Psoas muscle (tissue), 8 donors: ENCODE measurements around the gene MLNR. TPM values are rescaled to one million over a fixed set of nuclear protein-coding genes. Genes with fewer than 3 reads are reported as not detected.

Source experiments
- ATAC-seq, 4 donors: fragments of 200-7000 bp; cut with Tn5 transposase; one replicate each; pipeline ENCODE4 v1.9.1; 2020; ENCODE audit warnings: moderate library complexity in 3 of 4, mild to moderate bottlenecking in 2 of 4
- DNase-seq, 2 donors: peaks; one replicate each; pipeline ENCODE4 v3.0.0-alpha.2; 2020
- H3K27ac ChIP-seq: fragments of 200-600 bp; one replicate; pipeline ENCODE4 v1.8.0; 2022
- H3K27me3 ChIP-seq, 3 donors: fragments of 200-600 bp in 1 of 3; one replicate each; pipeline versions ENCODE4 v1.6.1 to v1.8.0; 2013 to 2022; ENCODE audit warnings: low read length in 2 of 3, mild to moderate bottlenecking in 2 of 3, moderate library complexity in 1 of 3; ENCODE audit not compliant: insufficient read depth in 3 of 3
- H3K36me3 ChIP-seq, 2 donors: fragments of 200-600 bp in 1 of 2; one replicate each; pipeline versions ENCODE4 v1.6.1 to v1.8.0; 2013 to 2022; ENCODE audit warnings: low read depth in 1 of 2, mild to moderate bottlenecking in 1 of 2, moderate library complexity in 1 of 2; ENCODE audit not compliant: insufficient read depth in 1 of 2
- H3K4me1 ChIP-seq: fragments of 200-600 bp; one replicate; pipeline ENCODE4 v1.8.0; 2022
- H3K4me3 ChIP-seq: fragments of 200-600 bp; one replicate; pipeline ENCODE4 v1.8.0; 2022; ENCODE audit warnings: mild to moderate bottlenecking
- H3K9me3 ChIP-seq: fragments of 200-600 bp; one replicate; pipeline ENCODE4 v1.8.0; 2022
- WGBS, 3 donors: extraction: QIAGEN DNeasy Blood & Tissue Kit; methylation state at CpG; one replicate each; pipeline versions ENCODE4 v1.1.6 to v1.1.7; 2013; 5-methylcytosine and 5-hydroxymethylcytosine counted together
- intact Hi-C, 2 donors: fragments of 100-400 bp; cut with DNase I; formaldehyde crosslinking; loops; one replicate each; pipeline versions ENCODE4 v1.11.0 to v1.14.2; 2022
- polyA plus RNA-seq, 3 donors: library from polyadenylated mRNA; stranded (reverse); fragments of 200-250 nt; gene quantifications; one replicate each; pipeline ENCODE4 v1.2.3, GENCODE V29; 2013
- total RNA-seq, 4 donors: library from RNA; stranded (reverse); fragmentation: NEBNext Ultra II Directional in 2 of 4; extraction: Animal tissue kit (Norgen Biotek cat#: 25700) in 2 of 4; gene quantifications; one replicate each; pipeline versions ENCODE4 v1.2.1 to v1.2.4, GENCODE V29; 2021 to 2023
- TF ChIP-seq, protein P1 (sequence below): fragments of 200-600 bp; IDR thresholded peaks from one replicate; pipeline ENCODE4 v1.8.0; 2022; ENCODE audit warnings: antibody characterized with exemption
- donor health status: healthy with polysubstance abuse.
- donor health status: DM: no; HTN: no; CAD: no; lungs with moderate emphysema.
- donor health status: Bipolar disorder and iron deficiency.
- donor health status: healthy.
- donor health status: DM: yes; HTN: yes; CAD: no.
- donor health status: DM: no; HTN: no; CAD: no.
- donor health status: DM: no; HTN: no; CAD: no.
- donor health status: DM: yes; HTN: yes; CAD: no.

MLNR gene
- total and polyA plus RNA-seq, 7 donors = not detected

DNA sequence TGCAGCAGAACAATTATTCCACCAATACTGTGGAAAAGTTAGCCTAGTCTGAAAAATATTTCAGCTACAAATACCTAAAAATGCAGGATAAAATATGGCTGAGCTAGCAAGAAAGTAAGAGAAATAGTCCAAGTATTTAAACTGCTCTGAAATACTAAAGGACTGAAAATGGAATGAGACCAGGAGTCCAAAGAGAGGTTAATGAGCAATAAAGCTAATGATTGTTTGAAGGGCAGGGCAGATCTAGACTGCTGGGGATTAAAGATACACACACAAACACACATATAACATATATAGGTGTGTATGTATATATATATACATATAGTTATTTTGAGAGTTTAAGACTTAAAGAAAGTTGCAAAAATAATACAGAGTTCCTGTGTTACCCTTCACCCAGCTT, 25.0 kb downstream of the MLNR start:
- DNase-seq (no peak), ATAC-seq (no peak)
- Histone ChIP-seq H3K27me3 (no peaks in the 10 kb centered on the region), H3K4me3 (no peak overlapping the region), H3K9me3 (no peaks in the 10 kb centered on the region), H3K36me3 (peaks cover 0 to 12% of the 10 kb centered on the region in 2 donors), H3K27ac (no peak overlapping the region), H3K4me1 (peaks cover 12% of the 10 kb centered on the region)
- intact Hi-C loops = loop anchor here in 1 of 2 donors (5.0 kb wide), 1 partner anchor 268 kb away; the partner anchor contains the start of gene FNDC3A
- TF ChIP-seq, protein P1, sequence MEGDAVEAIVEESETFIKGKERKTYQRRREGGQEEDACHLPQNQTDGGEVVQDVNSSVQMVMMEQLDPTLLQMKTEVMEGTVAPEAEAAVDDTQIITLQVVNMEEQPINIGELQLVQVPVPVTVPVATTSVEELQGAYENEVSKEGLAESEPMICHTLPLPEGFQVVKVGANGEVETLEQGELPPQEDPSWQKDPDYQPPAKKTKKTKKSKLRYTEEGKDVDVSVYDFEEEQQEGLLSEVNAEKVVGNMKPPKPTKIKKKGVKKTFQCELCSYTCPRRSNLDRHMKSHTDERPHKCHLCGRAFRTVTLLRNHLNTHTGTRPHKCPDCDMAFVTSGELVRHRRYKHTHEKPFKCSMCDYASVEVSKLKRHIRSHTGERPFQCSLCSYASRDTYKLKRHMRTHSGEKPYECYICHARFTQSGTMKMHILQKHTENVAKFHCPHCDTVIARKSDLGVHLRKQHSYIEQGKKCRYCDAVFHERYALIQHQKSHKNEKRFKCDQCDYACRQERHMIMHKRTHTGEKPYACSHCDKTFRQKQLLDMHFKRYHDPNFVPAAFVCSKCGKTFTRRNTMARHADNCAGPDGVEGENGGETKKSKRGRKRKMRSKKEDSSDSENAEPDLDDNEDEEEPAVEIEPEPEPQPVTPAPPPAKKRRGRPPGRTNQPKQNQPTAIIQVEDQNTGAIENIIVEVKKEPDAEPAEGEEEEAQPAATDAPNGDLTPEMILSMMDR = no peak

GRCh38 chr13:49246850-49247642, 26.9 kb downstream of the MLNR start:
- Histone ChIP-seq H3K27ac (peak overlapping the region; percentile 92), H3K4me3 (peak overlapping the region; percentile 96), H3K36me3 (peaks cover 0 to 30% of the 10 kb centered on the region in 2 donors), H3K9me3 (no peaks in the 10 kb centered on the region), H3K27me3 (no peaks in the 10 kb centered on the region), H3K4me1 (peaks cover 12% of the 10 kb centered on the region)
- TF ChIP-seq, protein P1 = no peak
- intact Hi-C loops = loop anchor here in 1 of 2 donors (5.0 kb wide), 1 partner anchor 270 kb away; the partner anchor contains the start of gene FNDC3A
- 24 to 25% (median 25%) methylated on average over 4 of the region's 4 CpGs for WGBS, 3 donors
- peak; percentile 36 to 69 (median 56) for ATAC-seq
- no peak for DNase-seq

GRCh38 chr13:49247643-49248621, 27.8 kb downstream of the MLNR start, which contains the start of gene CDADC1:
Gene CDADC1 (plus strand): TSS chr13:49247925. CDS start chr13:49248038, 113 bp downstream.
- intact Hi-C loops = loop anchor here in 1 of 2 donors (5.0 kb wide), 1 partner anchor 271 kb away; the partner anchor contains the start of gene FNDC3A
- H3K27ac ChIP-seq = peak within 1 kb of the TSS; percentile 92
- H3K27me3 ChIP-seq = no peaks in the 10 kb centered on the region
- peaks cover 0 to 36% of the 10 kb centered on the region in 2 donors for H3K36me3 ChIP-seq
- DNase-seq = peak; percentile 98 to 99
- TF ChIP-seq, protein P1 = no peak
- H3K4me3 ChIP-seq = peak within 1 kb of the TSS; percentile 96
- peaks cover 12% of the 10 kb centered on the region for H3K4me1 ChIP-seq
- ATAC-seq = peak; percentile 99 to 100 (median 100)
- no peaks in the 10 kb centered on the region for H3K9me3 ChIP-seq
- WGBS, 3 donors = 0% methylated on average over 56 of the region's 56 CpGs

GRCh38 chr13:49248622-49249002, 28.5 kb downstream of the MLNR start:
- H3K36me3 ChIP-seq = peaks cover 0 to 36% of the 10 kb centered on the region in 2 donors
- ATAC-seq = peak in 2 of 4 donors; percentile 6 to 22
- intact Hi-C loops = loop anchor here in 1 of 2 donors (5.0 kb wide), 1 partner anchor 271 kb away; the partner anchor contains the start of gene FNDC3A

More at GRCh38 chr13:49248622-49249002, 28.5 kb downstream of the MLNR start:
- Histone ChIP-seq H3K27ac (peak overlapping the region; percentile 92), H3K27me3 (no peaks in the 10 kb centered on the region), H3K9me3 (no peaks in the 10 kb centered on the region), H3K4me3 (peak overlapping the region; percentile 96), H3K4me1 (peaks cover 12% of the 10 kb centered on the region)
- WGBS, 3 donors = 5 to 7% (median 6%) methylated on average over 6 of the region's 6 CpGs
- DNase-seq = no peak
- TF ChIP-seq, protein P1 = no peak
